Thoracic aorta (tissue), 2 donors: ENCODE measurements around the gene RPS6KB2. TPM values are rescaled to one million over a fixed set of nuclear protein-coding genes. Genes with fewer than 3 reads are reported as not detected.

Experiments
- ATAC-seq: fragments of 150-250 bp; one replicate; pipeline ENCODE4 v1.8.0; 2017; ENCODE audit warnings: low read depth; ENCODE audit not compliant: insufficient number of reproducible peaks, low FRiP score
- DNase-seq: peaks from one replicate; pipeline ENCODE4 v3.0.0-alpha.2; 2020; ENCODE audit warnings: low spot score
- H3K27ac ChIP-seq, 2 donors: fragments of 200-600 bp; sonication (generic); 1 replicate in 1 of 2; 2 replicates in 1 of 2; pipeline ENCODE4 v1.5.1; 2016; ENCODE audit warnings: mild to moderate bottlenecking in 2 of 2, moderate library complexity in 2 of 2
- H3K27me3 ChIP-seq: fragments of 200-600 bp; sonication (generic); replicated peaks from 2 replicates; pipeline ENCODE4 v1.6.0; 2016; ENCODE audit warnings: mild to moderate bottlenecking; ENCODE audit not compliant: insufficient read depth
- H3K36me3 ChIP-seq: fragments of 200-600 bp; sonication (generic); one replicate; pipeline ENCODE4 v1.5.1; 2016
- H3K4me1 ChIP-seq, 2 donors: fragments of 200-600 bp; sonication (generic); 1 replicate in 1 of 2; 2 replicates in 1 of 2; pipeline versions ENCODE4 v1.5.1 to v1.6.0; 2016; ENCODE audit warnings: low read depth in 2 of 2, mild to moderate bottlenecking in 1 of 2; ENCODE audit not compliant: control insufficient read depth in 1 of 2
- H3K4me3 ChIP-seq: fragments of 200-600 bp; sonication (generic); 2 replicates; pipeline ENCODE4 v1.5.1; 2016; ENCODE audit warnings: mild to moderate bottlenecking
- H3K9me3 ChIP-seq: fragments of 200-600 bp; sonication (generic); 2 replicates; pipeline ENCODE4 v1.5.1; 2016
- CTCF ChIP-seq: fragments of 200-600 bp; sonication (generic); IDR thresholded peaks from one replicate; pipeline ENCODE4 v1.5.1; 2019; ENCODE audit warnings: antibody characterized with exemption
- total RNA-seq, 2 donors: library from RNA; depleted of rRNA; stranded (reverse); fragments of >200 nt; gene quantifications; one replicate each; pipeline versions ENCODE4 v1.1.0 to v1.2.3, GENCODE V29; 2016

RPS6KB2 gene
- total RNA-seq, 2 donors from 2014 or later, result 68.3 to 69.3 TPM

GRCh38 chr11:67390947-67391303 is 37.4 kb upstream of the RPS6KB2 start:
- ATAC-seq (no peak), DNase-seq (no peak)
- H3K4me3 ChIP-seq, result peak overlapping the region; percentile 77
- no peak for TF ChIP-seq CTCF
- peaks cover 7 to 21% of the 10 kb centered on the region in 2 donors for H3K4me1 ChIP-seq
- H3K27ac ChIP-seq, result peak overlapping the region; percentile 38 to 73
- H3K36me3 ChIP-seq, result peaks cover 7% of the 10 kb centered on the region
- no peaks in the 10 kb centered on the region for H3K27me3 ChIP-seq
- no peaks in the 10 kb centered on the region for H3K9me3 ChIP-seq

GRCh38 chr11:67391304-67392182 is 36.8 kb upstream of the RPS6KB2 start, which contains the start of gene RAD9A:
TSS of gene RAD9A (plus strand) at chr11:67391986. CDS start at chr11:67392045, 59 bp downstream.
- TF ChIP-seq CTCF, result no peak
- Histone ChIP-seq H3K9me3 (no peaks in the 10 kb centered on the region), H3K36me3 (peaks cover 7% of the 10 kb centered on the region), H3K4me3 (peak within 1 kb of the TSS; percentile 77), H3K27ac (peak within 1 kb of the TSS; percentile 38 to 73), H3K27me3 (no peaks in the 10 kb centered on the region), H3K4me1 (peaks cover 7 to 21% of the 10 kb centered on the region in 2 donors)
- DNase-seq, result peak; percentile 78
- peak; percentile 56 for ATAC-seq

- Histone ChIP-seq H3K4me1 (peaks cover 7 to 21% of the 10 kb centered on the region in 2 donors), H3K27ac (peak overlapping the region in 1 of 2 donors; percentile 32), H3K36me3 (peaks cover 13% of the 10 kb centered on the region), H3K27me3 (no peaks in the 10 kb centered on the region), H3K9me3 (no peaks in the 10 kb centered on the region), H3K4me3 (peak overlapping the region; percentile 77)
- no peak for TF ChIP-seq CTCF
- DNase-seq, result no peak
- ATAC-seq, result peak; percentile 10
Measured at GRCh38 chr11:67392183-67392715, 36.0 kb upstream of the RPS6KB2 start.

- Histone ChIP-seq H3K27me3 (no peaks in the 10 kb centered on the region), H3K4me1 (peaks cover 7 to 21% of the 10 kb centered on the region in 2 donors), H3K9me3 (no peaks in the 10 kb centered on the region), H3K4me3 (no peak overlapping the region), H3K27ac (no peak overlapping the region), H3K36me3 (peaks cover 25% of the 10 kb centered on the region)
- no peak for TF ChIP-seq CTCF
- DNase-seq (no peak), ATAC-seq (no peak)
Measured at GRCh38 chr11:67393437-67393836, 34.9 kb upstream of the RPS6KB2 start.

- Histone ChIP-seq H3K27me3 (no peaks in the 10 kb centered on the region), H3K27ac (no peak overlapping the region), H3K4me1 (peaks cover 7 to 21% of the 10 kb centered on the region in 2 donors), H3K9me3 (no peaks in the 10 kb centered on the region), H3K36me3 (peaks cover 28% of the 10 kb centered on the region), H3K4me3 (no peak overlapping the region)
- DNase-seq (no peak), ATAC-seq (no peak)
- no peak for TF ChIP-seq CTCF
Measured at GRCh38 chr11:67393990-67394389, 34.3 kb upstream of the RPS6KB2 start.
